ENCODE measurements around the gene GGT6.

GGT6 gene

DNA sequence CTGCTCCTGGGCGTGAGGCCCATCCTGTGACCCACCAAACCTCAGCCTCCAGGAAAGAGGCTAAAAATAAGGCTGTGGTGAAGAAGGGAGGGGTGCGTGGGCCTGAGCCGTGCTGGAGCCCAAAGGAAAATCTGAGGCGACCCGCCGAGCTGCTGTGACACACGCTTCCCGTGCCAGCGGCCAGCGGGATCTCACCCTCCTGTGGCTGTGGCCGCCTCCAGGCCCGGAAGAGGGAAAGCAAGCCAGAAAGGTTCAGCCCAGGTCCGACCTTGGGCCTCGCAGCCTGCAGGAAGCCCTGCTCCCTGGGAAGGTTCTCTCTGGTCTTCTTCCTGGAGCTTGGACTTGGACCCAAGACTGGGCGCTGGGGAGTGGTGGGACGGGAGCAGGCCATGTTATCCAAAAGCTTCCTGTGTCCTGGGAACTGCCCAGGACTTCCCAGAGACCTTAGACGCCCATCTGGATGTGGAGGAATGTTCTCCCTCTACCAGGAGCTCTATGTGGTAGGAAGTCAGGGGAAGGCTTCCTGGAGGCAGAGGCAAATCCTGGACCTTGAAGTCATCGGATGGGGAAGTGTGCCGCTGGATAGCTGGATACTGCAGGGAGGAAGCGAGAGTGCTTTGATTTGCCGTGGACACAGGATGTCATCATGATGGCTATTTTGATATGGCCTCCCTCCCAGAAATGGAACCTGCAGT lies 50.3 kb downstream of the GGT6 start:
- Histone ChIP-seq H3K27ac (peak overlapping the region; percentile 35 to 82), H3K4me3 (no peak overlapping the region)
- TF ChIP-seq, protein P1, sequence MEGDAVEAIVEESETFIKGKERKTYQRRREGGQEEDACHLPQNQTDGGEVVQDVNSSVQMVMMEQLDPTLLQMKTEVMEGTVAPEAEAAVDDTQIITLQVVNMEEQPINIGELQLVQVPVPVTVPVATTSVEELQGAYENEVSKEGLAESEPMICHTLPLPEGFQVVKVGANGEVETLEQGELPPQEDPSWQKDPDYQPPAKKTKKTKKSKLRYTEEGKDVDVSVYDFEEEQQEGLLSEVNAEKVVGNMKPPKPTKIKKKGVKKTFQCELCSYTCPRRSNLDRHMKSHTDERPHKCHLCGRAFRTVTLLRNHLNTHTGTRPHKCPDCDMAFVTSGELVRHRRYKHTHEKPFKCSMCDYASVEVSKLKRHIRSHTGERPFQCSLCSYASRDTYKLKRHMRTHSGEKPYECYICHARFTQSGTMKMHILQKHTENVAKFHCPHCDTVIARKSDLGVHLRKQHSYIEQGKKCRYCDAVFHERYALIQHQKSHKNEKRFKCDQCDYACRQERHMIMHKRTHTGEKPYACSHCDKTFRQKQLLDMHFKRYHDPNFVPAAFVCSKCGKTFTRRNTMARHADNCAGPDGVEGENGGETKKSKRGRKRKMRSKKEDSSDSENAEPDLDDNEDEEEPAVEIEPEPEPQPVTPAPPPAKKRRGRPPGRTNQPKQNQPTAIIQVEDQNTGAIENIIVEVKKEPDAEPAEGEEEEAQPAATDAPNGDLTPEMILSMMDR (IDR thresholded peaks at IDR 0.05) = no peak
- DNase-seq (ENCODE audit: low spot score) = peak; percentile 82

DNA sequence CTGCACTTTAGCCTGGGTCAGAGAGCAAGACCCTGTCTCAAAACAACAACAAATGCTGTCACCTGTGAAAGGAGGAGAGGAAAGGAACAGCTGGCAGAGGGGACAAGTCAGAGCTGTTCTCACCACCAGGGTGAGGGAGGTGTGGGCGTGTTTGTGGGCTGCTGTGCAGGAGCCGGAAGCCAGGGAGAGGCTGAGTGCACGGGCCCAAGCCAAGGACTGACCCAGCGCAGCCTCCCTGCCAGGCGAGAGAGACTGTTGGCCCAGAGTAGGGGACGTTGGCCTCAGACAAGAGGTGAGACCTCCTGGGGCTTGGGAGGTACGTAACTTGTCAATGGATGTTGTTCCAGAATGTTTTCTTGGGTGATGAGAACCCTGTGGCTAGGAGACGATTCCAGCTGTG lies 51.0 kb downstream of the GGT6 start:
- no peak for DNase-seq (ENCODE audit: low spot score)

DNA sequence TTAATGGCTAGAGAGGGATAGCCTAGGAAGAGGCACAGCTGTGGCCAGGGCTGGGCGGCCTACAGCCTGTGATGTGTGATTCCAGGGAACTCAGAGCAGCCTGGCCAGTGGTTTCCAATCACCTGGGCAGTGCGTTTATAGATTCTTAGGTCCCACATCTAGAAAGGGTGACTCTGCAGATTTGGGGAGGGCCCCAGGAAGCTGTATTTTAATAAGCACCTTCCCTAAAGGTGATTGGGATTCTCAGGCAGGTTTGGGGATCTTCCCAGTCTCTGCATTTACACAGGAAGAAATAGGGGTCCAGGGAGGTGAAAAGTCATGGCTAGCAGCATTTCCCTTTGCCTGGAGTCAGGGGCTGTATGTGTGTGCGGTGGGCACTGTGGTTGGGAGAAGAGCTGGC lies 52.2 kb downstream of the GGT6 start:
- DNase-seq (ENCODE audit: low spot score) = no peak
- Histone ChIP-seq H3K4me3 (no peak overlapping the region), H3K27ac (peak overlapping the region in 1 of 2 donors; percentile 82)
- TF ChIP-seq, protein P1 (IDR thresholded peaks at IDR 0.05) = no peak

More for the DNA sequence above, 51.0 kb downstream of the GGT6 start:
- peak overlapping the region; percentile 35 to 82 for H3K27ac ChIP-seq
- H3K4me3 ChIP-seq = peak overlapping the region; percentile 5
- TF ChIP-seq, protein P1 (IDR thresholded peaks at IDR 0.05) = no peak

DNA sequence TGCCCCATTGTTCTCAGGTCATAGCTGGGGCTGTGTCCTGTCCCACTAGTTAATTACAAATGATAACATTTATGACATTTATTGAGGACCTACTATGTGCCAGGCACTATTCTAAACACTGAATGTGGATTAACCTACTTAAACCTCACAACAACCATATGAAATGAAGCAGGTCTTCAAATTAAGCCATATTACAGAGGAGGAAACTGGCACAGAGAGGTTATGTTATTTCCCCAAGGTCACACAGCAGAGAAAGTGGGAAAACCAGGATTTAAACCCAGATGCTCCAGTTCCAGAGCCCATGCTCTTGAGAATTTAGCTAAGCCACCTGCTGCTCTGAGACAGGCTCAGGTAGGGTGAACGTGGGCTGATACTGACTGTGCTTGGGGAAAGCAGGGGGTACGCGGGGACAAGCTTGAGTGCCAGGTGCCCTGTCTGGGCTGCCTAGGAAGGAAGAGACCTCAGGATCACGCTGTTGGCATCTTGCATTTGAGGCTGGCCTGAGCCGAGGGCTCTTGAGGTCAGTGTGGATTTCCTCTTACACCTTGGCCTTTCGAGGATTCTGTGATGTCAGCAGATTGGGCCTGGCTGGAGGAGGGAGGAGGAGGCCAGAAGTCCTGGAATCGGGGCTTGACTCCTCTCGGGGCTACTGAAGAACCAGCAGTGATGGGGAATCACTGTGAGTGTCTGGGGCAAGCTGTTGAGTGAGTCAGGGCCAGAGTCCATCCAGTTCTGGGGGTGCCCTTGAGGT lies 52.8 kb downstream of the GGT6 start:
- TF ChIP-seq, protein P1 (IDR thresholded peaks at IDR 0.05) = no peak
- no peak overlapping the region for H3K4me3 ChIP-seq
- H3K27ac ChIP-seq = peak overlapping the region in 1 of 2 donors; percentile 82
- no peak for DNase-seq (ENCODE audit: low spot score)
